Keratinocyte (primary cell): ENCODE measurements around the gene ADGRA1.

Source experiments
- EZH2 ChIP-seq: IDR thresholded peaks from one replicate; pipeline ENCODE4 v1.6.1; 2012; ENCODE audit warnings: inconsistent platforms, mild to moderate bottlenecking, low read length, moderate library complexity
- TF ChIP-seq, protein P1 (sequence below), 3 experiments: IDR thresholded peaks in 1 of 3; conservative IDR thresholded peaks in 1 of 3; optimal IDR thresholded peaks in 1 of 3; 2 replicates in 2 of 3; 3 replicates in 1 of 3; pipeline versions ENCODE3 to v1.5.1; 2011; ENCODE audit warnings: low read length in 3 of 3, mild to moderate bottlenecking in 3 of 3, moderate library complexity in 2 of 3, control low read depth in 1 of 3, inconsistent platforms in 1 of 3; ENCODE audit not compliant: insufficient read depth in 2 of 3; ENCODE audit errors: extremely low read depth in 1 of 3

DNA sequence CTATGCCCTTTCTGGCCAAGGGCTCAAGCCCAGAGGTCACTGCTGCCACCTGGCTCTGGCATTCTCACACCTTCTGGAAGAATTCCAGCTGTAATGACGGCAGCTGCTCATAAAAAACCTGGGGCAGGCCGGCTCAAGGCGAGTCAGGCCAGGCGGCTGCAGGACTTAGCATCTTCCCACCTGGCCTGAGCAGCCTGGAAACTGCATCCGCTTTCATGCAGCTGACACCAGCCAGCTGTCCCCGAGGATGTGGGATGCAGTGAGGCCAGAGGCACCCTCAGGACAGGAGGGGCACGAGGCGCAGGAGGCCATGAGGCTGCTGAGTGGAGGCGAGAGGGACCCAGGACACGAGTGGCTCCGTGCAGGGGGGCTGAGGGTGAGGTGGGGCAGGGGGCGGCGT, 47.5 kb upstream of the ADGRA1 start:
- TF ChIP-seq, protein P1, sequence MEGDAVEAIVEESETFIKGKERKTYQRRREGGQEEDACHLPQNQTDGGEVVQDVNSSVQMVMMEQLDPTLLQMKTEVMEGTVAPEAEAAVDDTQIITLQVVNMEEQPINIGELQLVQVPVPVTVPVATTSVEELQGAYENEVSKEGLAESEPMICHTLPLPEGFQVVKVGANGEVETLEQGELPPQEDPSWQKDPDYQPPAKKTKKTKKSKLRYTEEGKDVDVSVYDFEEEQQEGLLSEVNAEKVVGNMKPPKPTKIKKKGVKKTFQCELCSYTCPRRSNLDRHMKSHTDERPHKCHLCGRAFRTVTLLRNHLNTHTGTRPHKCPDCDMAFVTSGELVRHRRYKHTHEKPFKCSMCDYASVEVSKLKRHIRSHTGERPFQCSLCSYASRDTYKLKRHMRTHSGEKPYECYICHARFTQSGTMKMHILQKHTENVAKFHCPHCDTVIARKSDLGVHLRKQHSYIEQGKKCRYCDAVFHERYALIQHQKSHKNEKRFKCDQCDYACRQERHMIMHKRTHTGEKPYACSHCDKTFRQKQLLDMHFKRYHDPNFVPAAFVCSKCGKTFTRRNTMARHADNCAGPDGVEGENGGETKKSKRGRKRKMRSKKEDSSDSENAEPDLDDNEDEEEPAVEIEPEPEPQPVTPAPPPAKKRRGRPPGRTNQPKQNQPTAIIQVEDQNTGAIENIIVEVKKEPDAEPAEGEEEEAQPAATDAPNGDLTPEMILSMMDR (optimal IDR thresholded peaks at IDR 0.05 in 1 of 3, IDR thresholded peaks at IDR 0.05 in 1 of 3, conservative IDR thresholded peaks at IDR 0.05 in 1 of 3; ENCODE audit: extremely low read depth in 1 of 3, insufficient read depth in 2 of 3, low read length in 3 of 3), result no peak
- TF ChIP-seq EZH2, result no peak
